HepG2 (cell line): Measurements from ENCODE around the gene GJB5. TPM values are rescaled to one million over a fixed set of nuclear protein-coding genes. Genes with fewer than 3 reads are reported as not detected.

Source experiments
- ATAC-seq: fragments of 200-7000 bp; cut with Tn5 transposase; 3 replicates; pipeline ENCODE4 v1.9.1; 2020; ENCODE audit warnings: mild to moderate bottlenecking, moderate library complexity
- BruUV-seq: library from RNA; stranded (reverse); fragments of 400-500 nt; replicated peaks from 2 replicates; lab custom pipeline; 2021; lab: Mats Ljungman, UMichigan
- CTCF ChIA-PET: fragments of 300-600 bp; formaldehyde crosslinking; extraction: SDS; loops from one replicate; lab custom pipeline; 2021; ENCODE audit warnings: low total read pairs, inconsistent platforms, low intra/inter-chr PET ratio; lab: Yijun Ruan, JAX
- POLR2A ChIA-PET: fragments of 350-600 bp; sonication (Branson Sonifier 250); formaldehyde crosslinking; loops from one replicate; lab custom pipeline; 2020; ENCODE audit warnings: antibody characterized with exemption, inconsistent platforms; lab: Yijun Ruan, JAX
- DNase-seq: peaks from one replicate; pipeline ENCODE4 v3.0.0-alpha.2; 2015; ENCODE audit warnings: low spot score
- FAIRE-seq: peaks from 3 replicates; lab custom pipeline; 2011; peaks lifted over from hg19 to GRCh38; lab: Jason Lieb, UNC
- H2AFZ ChIP-seq: one replicate; pipeline ENCODE4 v1.6.1; 2011; ENCODE audit warnings: low read length, inconsistent platforms
- H3K27ac ChIP-seq: fragments of 300-600 bp; 3 replicates; pipeline ENCODE4 v1.8.0; 2011; ENCODE audit warnings: mixed run types, mild to moderate bottlenecking, mixed read lengths, low read length, inconsistent platforms; ENCODE audit not compliant: insufficient read depth; ENCODE audit errors: extremely low read length
- H3K27me3 ChIP-seq, 2 experiments: fragments of 200-600 bp in 1 of 2; 2 replicates in 1 of 2; 3 replicates in 1 of 2; pipeline versions ENCODE4 v1.6.0 to v1.8.0; 2011; ENCODE audit warnings: low read length in 2 of 2, mild to moderate bottlenecking in 2 of 2, moderate library complexity in 2 of 2, inconsistent platforms in 1 of 2; ENCODE audit not compliant: insufficient read depth in 2 of 2, control insufficient read depth in 1 of 2
- H3K36me3 ChIP-seq, 2 experiments: fragments of 200-600 bp in 1 of 2; replicated peaks in 1 of 2; 2 replicates in 1 of 2; 3 replicates in 1 of 2; pipeline versions ENCODE4 v1.5.1 to v1.8.0; 2011; ENCODE audit warnings: low read length in 2 of 2, inconsistent platforms in 1 of 2; ENCODE audit not compliant: insufficient read depth in 2 of 2, control insufficient read depth in 1 of 2
- H3K4me1 ChIP-seq: 2 replicates; pipeline ENCODE4 v1.5.1; 2012; ENCODE audit warnings: low read length, inconsistent platforms; ENCODE audit not compliant: insufficient read depth
- H3K4me2 ChIP-seq: 2 replicates; pipeline ENCODE4 v1.6.0; 2011; ENCODE audit warnings: low read depth, low read length, inconsistent platforms
- H3K4me3 ChIP-seq, 3 experiments: fragments of 200-600 bp in 1 of 3; sonication (generic), shearing (Covaris generic) in 1 of 3; replicated peaks in 1 of 3; 2 replicates each; pipeline ENCODE4 v1.5.1; 2011 to 2016; ENCODE audit warnings: low read length in 3 of 3, inconsistent platforms in 2 of 3, low read depth in 2 of 3, mild to moderate bottlenecking in 2 of 3, control low read depth in 1 of 3, mixed read lengths in 1 of 3; ENCODE audit not compliant: insufficient read depth in 1 of 3
- H3K79me2 ChIP-seq: one replicate; pipeline ENCODE4 v1.6.1; 2011; ENCODE audit warnings: low read length, inconsistent platforms; ENCODE audit not compliant: insufficient read depth
- H3K9ac ChIP-seq: 2 replicates; pipeline ENCODE4 v1.6.0; 2011; ENCODE audit warnings: mild to moderate bottlenecking, low read depth, low read length, inconsistent platforms; ENCODE audit not compliant: insufficient read depth
- H3K9me3 ChIP-seq: 2 replicates; pipeline ENCODE4 v1.5.1; 2012; ENCODE audit warnings: mild to moderate bottlenecking, low read length
- H4K20me1 ChIP-seq: 2 replicates; pipeline ENCODE4 v1.6.0; 2011; ENCODE audit warnings: inconsistent platforms, mild to moderate bottlenecking, low read length, moderate library complexity; ENCODE audit not compliant: insufficient read depth
- ARNTL ChIP-seq: sonication (generic); formaldehyde crosslinking; IDR thresholded peaks from 2 replicates; pipeline ENCODE4 v1.4.0; 2020; ENCODE audit warnings: mild to moderate bottlenecking, missing genetic modification reagents
- CENPX ChIP-seq: sonication (generic); formaldehyde crosslinking; IDR thresholded peaks from 2 replicates; pipeline ENCODE4 v1.9.0; 2021; ENCODE audit warnings: mild to moderate bottlenecking, missing genetic modification reagents, moderate library complexity
- GATA4 ChIP-seq: sonication (generic); IDR thresholded peaks from 2 replicates; pipeline ENCODE4 v1.6.1; 2016; ENCODE audit warnings: antibody characterized with exemption, low read depth, borderline replicate concordance
- GTF3A ChIP-seq: sonication (generic); formaldehyde crosslinking; conservative IDR thresholded peaks from 2 replicates; pipeline ENCODE4 v1.4.0; 2020; ENCODE audit warnings: mild to moderate bottlenecking, missing genetic modification reagents
- HNRNPL ChIP-seq: fragments of 200-400 bp; formaldehyde crosslinking; IDR thresholded peaks from 2 replicates; pipeline ENCODE4 v1.6.1; 2017; ENCODE audit warnings: mild to moderate bottlenecking, low read depth, low read length
- MEF2D ChIP-seq: sonication (generic); formaldehyde crosslinking; IDR thresholded peaks from 2 replicates; pipeline ENCODE4 v1.5.1; 2020; ENCODE audit warnings: mild to moderate bottlenecking, missing genetic modification reagents
- NR2C2 ChIP-seq: sonication (generic); formaldehyde crosslinking; IDR thresholded peaks from 2 replicates; pipeline ENCODE4 v1.4.0; 2020; ENCODE audit warnings: missing genetic modification reagents, mild to moderate bottlenecking, moderate library complexity, borderline replicate concordance
- PHF20 ChIP-seq: sonication (generic); formaldehyde crosslinking; IDR thresholded peaks from 2 replicates; pipeline ENCODE4 v1.5.0; 2020; ENCODE audit warnings: mild to moderate bottlenecking, missing genetic modification reagents
- RELA ChIP-seq: sonication (generic); formaldehyde crosslinking; IDR thresholded peaks from 2 replicates; pipeline ENCODE4 v1.4.0; 2020; ENCODE audit warnings: missing genetic modification reagents
- RNF2 ChIP-seq: fragments of 450-650 bp; conservative IDR thresholded peaks from 2 replicates; pipeline ENCODE4 v1.6.1; 2016; ENCODE audit warnings: low read depth
- TFE3 ChIP-seq: IDR thresholded peaks from 2 replicates; pipeline ENCODE4 v1.6.1; 2016
- ZNF17 ChIP-seq: sonication (generic); formaldehyde crosslinking; IDR thresholded peaks from 2 replicates; pipeline ENCODE4 v1.5.0; 2020; ENCODE audit warnings: mild to moderate bottlenecking, missing genetic modification reagents
- ZNF407 ChIP-seq: sonication (generic); formaldehyde crosslinking; IDR thresholded peaks from one replicate; pipeline ENCODE4 v1.5.1; 2020; ENCODE audit warnings: mild to moderate bottlenecking, missing genetic modification reagents; ENCODE audit errors: not compliant biosample characterization
- ZSCAN5A ChIP-seq: sonication (generic); formaldehyde crosslinking; IDR thresholded peaks from 2 replicates; pipeline ENCODE4 v1.8.0; 2022; ENCODE audit warnings: mild to moderate bottlenecking, missing genetic modification reagents, borderline replicate concordance
- WGBS: methylation state at CpG from one replicate; pipeline ENCODE4 v1.1.6; 2017; ENCODE audit warnings: low lambda C conversion rate; 5-methylcytosine and 5-hydroxymethylcytosine counted together
- in situ Hi-C: cut with HindIII; loops from 2 replicates; pipeline ENCODE4 v1.10.0; 2017; ENCODE audit warnings: low pct_unique_long_range_greater_than_20kb; ENCODE audit not compliant: extremely low pct_ligation_motif_present
- intact Hi-C: fragments of 100-400 bp; cut with micrococcal nuclease; formaldehyde crosslinking; loops from one replicate; pipeline ENCODE4 v1.10.0; 2022; ENCODE audit not compliant: unreplicated experiment
- polyA plus RNA-seq, 8 experiments: library from polyadenylated mRNA; depleted of rRNA in 3 of 8; stranded (reverse) in 7 of 8; unstranded in 1 of 8; fragments of >200 nt; fragmentation: Illumina TruSeq in 4 of 8; extraction: Trizol in 4 of 8; gene quantifications; 2 replicates each; pipeline versions ENCODE4 v1.2.1 to v1.2.3, GENCODE V29; 2011 to 2016; ENCODE audit warnings: low read depth in 4 of 8, missing spikeins in 1 of 8, mixed read lengths in 1 of 8; ENCODE audit not compliant: insufficient read depth in 1 of 8
- total RNA-seq, 5 experiments: library from RNA; depleted of rRNA; stranded (reverse); fragments of >200 nt; fragmentation: Illumina TruSeq; extraction: Trizol; gene quantifications; 2 replicates each; pipeline ENCODE4 v1.2.3, GENCODE V29; 2016; ENCODE audit warnings: low read depth in 1 of 5

GJB5 gene
- total and polyA plus RNA-seq, 2 of the 13 experiments (the other 11 are each of a cell fraction or from before 2014, with no cell fraction given) = not detected

- TF ChIP-seq TFE3 (CRISPR knock-in tag) (no peak), GATA4 (no peak), NR2C2 (CRISPR knock-in tag) (no peak), HNRNPL (no peak), RELA (CRISPR knock-in tag) (no peak), RNF2 (no peak), ZSCAN5A (CRISPR knock-in tag) (no peak)
Measured at GRCh38 chr1:34713443-34713842, 41.4 kb upstream of the GJB5 start (continued).

GRCh38 chr1:34714386-34714785, 40.5 kb upstream of the GJB5 start:
- WGBS = 0% methylated on average over 2 of the region's 3 CpGs
- no peak for ATAC-seq
- H3K27me3 ChIP-seq = peaks cover 0 to 9% of the 10 kb centered on the region in 2 experiments; a peak in 2 of 5 replicates
- no peak for TF ChIP-seq MEF2D (CRISPR knock-in tag)
- no peak for TF ChIP-seq ZNF407
- no peak for TF ChIP-seq ARNTL (CRISPR knock-in tag)
- no peak for TF ChIP-seq CENPX (CRISPR knock-in tag)
- no peak for TF ChIP-seq PHF20 (CRISPR knock-in tag)
- TF ChIP-seq ZNF17 = no peak
- no peak for TF ChIP-seq GTF3A (CRISPR knock-in tag)

More at GRCh38 chr1:34714386-34714785, 40.5 kb upstream of the GJB5 start:
- intact Hi-C loops = no loop called here
- no peak for FAIRE-seq
- Histone ChIP-seq H4K20me1 (no peaks in the 10 kb centered on the region), H3K27ac (no peak overlapping the region), H3K4me1 (no peaks in the 10 kb centered on the region), H3K79me2 (no peaks in the 10 kb centered on the region), H3K4me2 (no peak overlapping the region), H2AFZ (no peak overlapping the region), H3K9ac (no peak overlapping the region), H3K9me3 (no peaks in the 10 kb centered on the region), H3K36me3 (no peaks in the 10 kb centered on the region), H3K4me3 (no peak overlapping the region)
- no TSS peak for BruUV-seq
- in situ Hi-C loops = no loop called here
- POLR2A ChIA-PET = no interaction called here
- DNase-seq = no peak
- CTCF ChIA-PET = no interaction called here
